ENCODE measurements around the gene RNU4-1.
"Not testable (repeated sequence)": the region's sequence is repeated elsewhere in the genome, so short reads cannot be mapped to it uniquely, and the experiment has no call there.

Gene RNU4-1

GRCh38 chr12:120292661-120293531 lies at the start of gene RNU4-1:
Gene RNU4-1, minus strand, starts transcription at chr12:120293237.
- peak; percentile 51 to 74 for DNase-seq (ENCODE audit: low read depth in 2 of 2)

GRCh38 chr12:120342175-120343038 lies 49.4 kb upstream of the RNU4-1 start:
- no peak for DNase-seq (ENCODE audit: low read depth in 2 of 2)

- no peak for DNase-seq (ENCODE audit: low read depth in 2 of 2)
These were observed 46.2 kb upstream of the RNU4-1 start for GRCh38 chr12:120339256-120339655.

GRCh38 chr12:120337730-120338129 lies 44.7 kb upstream of the RNU4-1 start:
- DNase-seq (ENCODE audit: low read depth in 2 of 2) = no peak

- DNase-seq (ENCODE audit: low read depth in 2 of 2) = not testable (repeated sequence)
These were observed 43.4 kb upstream of the RNU4-1 start for GRCh38 chr12:120336392-120336791.

- not testable (repeated sequence) for DNase-seq (ENCODE audit: low read depth in 2 of 2)
These were observed 42.4 kb upstream of the RNU4-1 start for GRCh38 chr12:120335447-120335846.

- no peak for DNase-seq (ENCODE audit: low read depth in 2 of 2)
These were observed 39.5 kb upstream of the RNU4-1 start for GRCh38 chr12:120332523-120332922.

GRCh38 chr12:120332041-120332440 lies 39.0 kb upstream of the RNU4-1 start:
- DNase-seq (ENCODE audit: low read depth in 2 of 2) = no peak

GRCh38 chr12:120331390-120331789 lies 38.4 kb upstream of the RNU4-1 start:
- no peak for DNase-seq (ENCODE audit: low read depth in 2 of 2)

- no peak for DNase-seq (ENCODE audit: low read depth in 2 of 2)
These were observed 35.2 kb upstream of the RNU4-1 start for GRCh38 chr12:120328228-120328627.

- DNase-seq (ENCODE audit: low read depth in 2 of 2) = no peak
These were observed 34.6 kb upstream of the RNU4-1 start, which contains the start of gene PLA2G1B for GRCh38 chr12:120327593-120327992. Gene PLA2G1B, minus strand, starts transcription at chr12:120327779. Its CDS starts 26 bp downstream, at chr12:120327753.

- DNase-seq (ENCODE audit: low read depth in 2 of 2) = no peak
These were observed 31.9 kb upstream of the RNU4-1 start for GRCh38 chr12:120324841-120325417.

- DNase-seq (ENCODE audit: low read depth in 2 of 2) = no peak
These were observed 30.7 kb upstream of the RNU4-1 start for GRCh38 chr12:120323772-120324171.

GRCh38 chr12:120321382-120322202 lies 28.6 kb upstream of the RNU4-1 start:
- DNase-seq (ENCODE audit: low read depth in 2 of 2) = no peak

- peak; percentile 99 to 100 for DNase-seq (ENCODE audit: low read depth in 2 of 2)
These were observed 24.4 kb upstream of the RNU4-1 start for GRCh38 chr12:120317224-120318105.

GRCh38 chr12:120316798-120317223 lies 23.8 kb upstream of the RNU4-1 start:
- no peak for DNase-seq (ENCODE audit: low read depth in 2 of 2)

- DNase-seq (ENCODE audit: low read depth in 2 of 2) = no peak
These were observed 21.2 kb upstream of the RNU4-1 start for GRCh38 chr12:120314220-120314619.

GRCh38 chr12:120301962-120302815 lies 9.2 kb upstream of the RNU4-1 start, which contains the start of gene SIRT4:
Gene SIRT4, plus strand, starts transcription at chr12:120302321. Its CDS starts 1,241 bp downstream, at chr12:120303562.
- peak; percentile 78 to 84 for DNase-seq (ENCODE audit: low read depth in 2 of 2)

GRCh38 chr12:120292411-120292660 lies 701 bp downstream of the RNU4-1 start:
- DNase-seq (ENCODE audit: low read depth in 2 of 2) = no peak
